Cardiac muscle cell (in vitro differentiated cells and primary cell): ENCODE data around the gene NT5DC4. TPM values are rescaled to one million over a fixed set of nuclear protein-coding genes. Genes with fewer than 3 reads are reported as not detected.

ENCODE experiments used
- DNase-seq, 2 donors: peaks; one replicate each; pipeline versions ENCODE4 v3.0.0 to v3.0.0-alpha.2; 2010 to 2017; ENCODE audit warnings: low read depth in 1 of 2, low spot score in 1 of 2
- H3K27ac ChIP-seq: fragments of 200-600 bp; sonication (generic); 2 replicates; pipeline ENCODE4 v1.5.1; 2016
- H3K27me3 ChIP-seq: fragments of 200-600 bp; sonication (generic); 2 replicates; pipeline ENCODE4 v1.6.0; 2016; ENCODE audit warnings: control low read depth
- H3K36me3 ChIP-seq: fragments of 200-600 bp; sonication (generic); 2 replicates; pipeline ENCODE4 v1.5.1; 2016; ENCODE audit warnings: control low read depth
- H3K4me1 ChIP-seq: fragments of 200-600 bp; sonication (generic); 2 replicates; pipeline ENCODE4 v1.8.1; 2017; ENCODE audit warnings: low read depth, mild to moderate bottlenecking, mixed run types
- H3K4me3 ChIP-seq: fragments of 200-600 bp; sonication (generic); 2 replicates; pipeline ENCODE4 v1.5.1; 2016; ENCODE audit warnings: mild to moderate bottlenecking
- H3K9me3 ChIP-seq: fragments of 200-600 bp; sonication (generic); 2 replicates; pipeline ENCODE4 v1.5.1; 2017; ENCODE audit warnings: low read depth, mild to moderate bottlenecking, control low read depth
- polyA plus RNA-seq: library from polyadenylated mRNA; unstranded; fragments of >200 nt; fragmentation: Nextera tagmentation; extraction: Ambion mirVana; gene quantifications from 2 replicates; pipeline ENCODE4 v1.2.1, GENCODE V29; 2016
- total RNA-seq: library from RNA; depleted of rRNA; stranded (reverse); fragments of >200 nt; gene quantifications from 2 replicates; pipeline ENCODE4 v1.2.3, GENCODE V29; 2016
- TF ChIP-seq, protein P1 (sequence below): IDR thresholded peaks from 2 replicates; pipeline ENCODE4 v1.5.1; 2012; ENCODE audit warnings: low read depth, mild to moderate bottlenecking, low read length

The NT5DC4 gene
- total and polyA plus RNA-seq, 2 experiments from 2014 or later = not detected

DNA sequence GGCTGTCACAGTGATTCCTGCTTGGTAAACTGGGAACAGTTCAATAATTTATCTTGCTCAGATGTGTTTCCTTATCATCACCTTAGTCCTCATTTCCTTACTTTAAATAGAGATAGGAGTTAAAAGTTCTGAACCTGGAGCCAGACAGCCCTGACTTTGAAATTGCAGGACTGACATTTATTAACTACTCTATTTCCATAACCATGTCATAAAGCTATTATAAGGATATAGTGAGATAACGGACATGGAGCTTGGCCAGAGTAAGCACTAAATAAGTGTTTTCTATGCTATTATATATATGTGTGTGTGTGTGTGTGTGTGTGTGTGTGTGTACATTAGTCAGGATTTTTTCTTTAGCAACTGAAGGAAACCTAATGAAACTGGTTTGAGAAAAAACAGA, 13.1 kb downstream of the NT5DC4 start:
- TF ChIP-seq, protein P1, sequence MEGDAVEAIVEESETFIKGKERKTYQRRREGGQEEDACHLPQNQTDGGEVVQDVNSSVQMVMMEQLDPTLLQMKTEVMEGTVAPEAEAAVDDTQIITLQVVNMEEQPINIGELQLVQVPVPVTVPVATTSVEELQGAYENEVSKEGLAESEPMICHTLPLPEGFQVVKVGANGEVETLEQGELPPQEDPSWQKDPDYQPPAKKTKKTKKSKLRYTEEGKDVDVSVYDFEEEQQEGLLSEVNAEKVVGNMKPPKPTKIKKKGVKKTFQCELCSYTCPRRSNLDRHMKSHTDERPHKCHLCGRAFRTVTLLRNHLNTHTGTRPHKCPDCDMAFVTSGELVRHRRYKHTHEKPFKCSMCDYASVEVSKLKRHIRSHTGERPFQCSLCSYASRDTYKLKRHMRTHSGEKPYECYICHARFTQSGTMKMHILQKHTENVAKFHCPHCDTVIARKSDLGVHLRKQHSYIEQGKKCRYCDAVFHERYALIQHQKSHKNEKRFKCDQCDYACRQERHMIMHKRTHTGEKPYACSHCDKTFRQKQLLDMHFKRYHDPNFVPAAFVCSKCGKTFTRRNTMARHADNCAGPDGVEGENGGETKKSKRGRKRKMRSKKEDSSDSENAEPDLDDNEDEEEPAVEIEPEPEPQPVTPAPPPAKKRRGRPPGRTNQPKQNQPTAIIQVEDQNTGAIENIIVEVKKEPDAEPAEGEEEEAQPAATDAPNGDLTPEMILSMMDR = no peak
- H3K27me3 ChIP-seq = no peaks in the 10 kb centered on the region
- no peak overlapping the region for H3K4me3 ChIP-seq
- H3K9me3 ChIP-seq = no peaks in the 10 kb centered on the region
- H3K36me3 ChIP-seq = no peaks in the 10 kb centered on the region
- no peak for DNase-seq
- no peak overlapping the region for H3K27ac ChIP-seq
- no peaks in the 10 kb centered on the region for H3K4me1 ChIP-seq

DNA sequence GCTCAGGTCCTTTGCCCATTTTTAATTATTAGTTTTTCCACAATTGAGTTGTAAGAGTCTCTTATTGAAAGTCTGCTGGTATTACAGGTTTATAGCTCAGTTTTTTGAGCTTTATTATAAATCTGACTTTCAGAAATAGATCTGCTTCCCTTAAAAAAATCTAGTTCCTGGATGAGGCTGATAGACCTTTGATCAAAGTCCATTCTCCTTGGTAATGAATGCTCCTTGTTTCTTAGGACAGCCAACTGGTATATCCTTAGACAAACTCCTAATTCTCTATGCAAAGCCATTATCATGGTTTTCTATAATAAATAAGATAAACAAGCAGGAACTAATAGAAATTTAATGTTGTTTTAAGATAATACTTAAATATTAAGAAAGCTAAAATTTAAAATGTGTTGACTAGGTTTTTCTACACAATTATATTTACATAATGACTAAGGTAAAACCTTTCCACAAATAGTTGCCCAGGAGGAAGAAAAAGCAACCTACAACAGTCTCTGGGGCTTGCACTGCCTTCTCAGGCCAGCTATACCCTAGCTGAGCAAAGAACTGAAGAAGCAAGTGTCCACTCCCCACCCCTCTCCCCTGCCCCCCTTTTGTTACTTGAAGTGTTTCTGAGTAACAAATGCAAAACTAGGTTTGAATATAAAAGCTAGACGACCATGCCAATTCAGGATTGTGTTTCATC, 16.9 kb downstream of the NT5DC4 start:
- Histone ChIP-seq H3K9me3 (no peaks in the 10 kb centered on the region), H3K27me3 (no peaks in the 10 kb centered on the region), H3K27ac (no peak overlapping the region), H3K4me3 (no peak overlapping the region), H3K36me3 (no peaks in the 10 kb centered on the region), H3K4me1 (no peaks in the 10 kb centered on the region)
- TF ChIP-seq, protein P1 = no peak
- no peak for DNase-seq

DNA sequence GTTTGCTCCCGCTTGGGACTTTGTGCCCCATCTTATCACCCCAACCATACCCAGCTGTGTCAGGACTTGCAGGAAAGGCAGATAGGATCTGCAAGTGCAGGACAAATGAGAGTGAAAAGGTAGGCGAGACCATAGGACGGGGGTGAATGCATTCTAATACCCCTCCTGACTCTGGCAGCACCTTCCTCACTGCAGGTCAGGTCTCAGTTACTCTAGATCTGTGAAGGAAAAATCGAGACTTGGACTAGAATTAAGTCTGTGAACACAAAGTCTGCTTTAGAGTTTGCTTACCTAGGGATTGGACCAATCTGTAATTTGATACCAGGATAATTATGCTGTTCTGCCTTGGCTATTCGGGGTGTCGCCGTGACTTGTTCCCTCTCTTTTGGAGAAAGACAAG, 19.7 kb downstream of the NT5DC4 start:
- no peaks in the 10 kb centered on the region for H3K27me3 ChIP-seq
- DNase-seq = no peak
- TF ChIP-seq, protein P1 = no peak
- no peaks in the 10 kb centered on the region for H3K36me3 ChIP-seq
- H3K27ac ChIP-seq = no peak overlapping the region
- H3K4me3 ChIP-seq = no peak overlapping the region
- H3K4me1 ChIP-seq = no peaks in the 10 kb centered on the region
- no peaks in the 10 kb centered on the region for H3K9me3 ChIP-seq

DNA sequence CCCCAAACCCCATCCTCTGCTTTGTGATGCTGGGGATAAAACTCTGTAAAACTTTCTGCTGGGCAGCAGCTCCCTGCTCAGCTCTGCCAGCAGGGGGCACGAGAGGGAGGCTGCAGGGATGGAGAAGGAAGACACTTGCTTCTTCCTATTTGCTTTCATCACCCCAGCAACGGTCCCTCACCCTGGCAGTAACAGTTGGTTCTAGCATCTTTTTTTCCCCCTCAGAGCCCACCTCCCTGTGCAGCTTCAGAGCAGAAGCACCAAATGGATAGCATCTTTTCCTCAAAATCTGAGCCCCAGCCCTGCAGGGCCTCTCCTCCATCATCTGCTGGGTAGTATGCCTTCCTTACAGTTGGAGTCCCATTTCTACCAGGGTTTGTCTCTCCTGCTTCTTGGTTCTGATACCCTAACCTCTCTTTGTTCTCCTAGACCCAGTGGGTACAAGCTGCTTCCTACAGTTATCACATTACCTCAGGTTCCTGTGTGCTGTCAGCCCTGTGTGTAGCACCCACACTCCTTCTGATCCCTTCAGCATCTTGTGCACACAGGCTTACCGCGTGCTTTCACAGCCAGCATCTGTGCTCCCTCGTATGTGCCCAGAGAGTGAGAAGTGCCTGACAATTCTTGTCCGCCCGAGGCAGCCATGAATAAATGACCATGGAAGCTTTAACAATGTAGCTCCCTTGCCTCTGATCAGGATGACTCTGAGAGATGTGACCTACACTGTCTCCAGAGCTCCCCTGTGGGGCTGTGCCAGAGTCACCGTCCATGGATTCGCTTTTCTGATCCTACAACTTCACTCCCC, 29.1 kb downstream of the NT5DC4 start:
- Histone ChIP-seq H3K9me3 (no peaks in the 10 kb centered on the region), H3K4me1 (no peaks in the 10 kb centered on the region), H3K36me3 (peaks cover 8% of the 10 kb centered on the region), H3K27me3 (no peaks in the 10 kb centered on the region), H3K4me3 (no peak overlapping the region), H3K27ac (no peak overlapping the region)
- TF ChIP-seq, protein P1 = peak; percentile 99
- peak; percentile 72 to 88 for DNase-seq

DNA sequence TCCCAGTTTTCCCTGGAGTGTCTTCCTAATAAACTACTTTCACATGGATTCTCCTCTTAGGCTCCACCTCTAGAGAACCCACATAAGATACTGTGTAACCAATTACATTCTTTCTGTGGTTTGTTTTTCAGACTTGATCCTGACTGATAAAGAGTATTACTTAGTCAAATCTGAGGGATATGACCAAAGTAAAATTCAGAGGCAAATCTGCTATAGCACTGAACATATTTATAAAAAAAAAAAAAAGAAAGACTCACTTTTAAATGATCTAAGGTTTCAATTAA, 29.7 kb downstream of the NT5DC4 start:
- Histone ChIP-seq H3K27ac (no peak overlapping the region), H3K9me3 (no peaks in the 10 kb centered on the region), H3K4me1 (no peaks in the 10 kb centered on the region), H3K36me3 (peaks cover 12% of the 10 kb centered on the region), H3K27me3 (no peaks in the 10 kb centered on the region), H3K4me3 (no peak overlapping the region)
- TF ChIP-seq, protein P1 = no peak
- peak in 1 of 2 donors; percentile 41 for DNase-seq
